Measurements from ENCODE around the gene LIPK.
"Not testable (repeated sequence)": the region's sequence is repeated elsewhere in the genome, so short reads cannot be mapped to it uniquely, and the experiment has no call there.

Gene LIPK

GRCh38 chr10:88721392-88721791, 15.3 kb downstream of the LIPK start:
- DNase-seq: no peak

- no peak for DNase-seq
These were observed 19.7 kb downstream of the LIPK start for GRCh38 chr10:88725798-88726197.

GRCh38 chr10:88728107-88728763, 22.2 kb downstream of the LIPK start:
- DNase-seq: no peak

GRCh38 chr10:88730864-88731263, 24.8 kb downstream of the LIPK start:
- no peak for DNase-seq

- no peak for DNase-seq
These were observed 25.2 kb downstream of the LIPK start for GRCh38 chr10:88731296-88731695.

DNA sequence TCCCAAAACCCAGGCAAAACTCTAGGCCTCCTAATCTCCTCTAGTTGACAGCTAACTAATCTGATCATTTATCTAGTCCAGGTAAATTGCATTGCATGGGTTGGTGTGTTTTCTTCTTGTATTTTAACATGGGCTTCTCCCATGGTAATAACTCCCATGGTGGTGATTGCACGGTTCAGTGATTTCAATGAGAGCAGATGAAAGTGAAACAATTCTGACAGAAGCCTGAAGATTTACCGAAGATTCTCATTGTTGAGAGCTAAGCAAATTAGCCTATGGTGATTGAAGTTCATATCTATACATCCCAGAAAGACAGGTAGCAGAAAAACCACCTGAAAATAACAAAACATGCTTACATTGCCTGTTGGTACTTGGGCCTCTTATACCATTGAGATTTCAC, 27.2 kb downstream of the LIPK start:
- no peak for DNase-seq

- DNase-seq: no peak
These were observed 29.6 kb downstream of the LIPK start for GRCh38 chr10:88735661-88736060.

DNA sequence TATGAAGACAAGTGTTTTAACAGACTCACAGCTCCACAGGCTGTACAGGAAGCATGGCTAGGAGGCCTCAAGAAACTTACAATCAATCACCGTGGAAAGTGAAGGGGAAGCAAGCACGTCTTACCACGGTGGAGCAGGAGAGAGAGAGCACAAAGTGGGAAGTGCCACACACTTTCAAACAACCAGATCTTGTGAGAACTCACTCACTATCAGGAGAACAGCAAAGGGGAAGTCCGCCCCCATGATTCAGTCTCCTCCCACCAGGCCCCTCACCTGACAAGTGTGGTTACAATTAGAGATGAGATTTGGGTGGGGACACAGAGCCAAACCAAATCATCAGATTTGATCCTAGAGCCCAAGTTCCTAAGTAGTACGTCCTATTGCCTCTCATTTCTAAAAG, 35.9 kb downstream of the LIPK start:
- not testable (repeated sequence) for DNase-seq

DNA sequence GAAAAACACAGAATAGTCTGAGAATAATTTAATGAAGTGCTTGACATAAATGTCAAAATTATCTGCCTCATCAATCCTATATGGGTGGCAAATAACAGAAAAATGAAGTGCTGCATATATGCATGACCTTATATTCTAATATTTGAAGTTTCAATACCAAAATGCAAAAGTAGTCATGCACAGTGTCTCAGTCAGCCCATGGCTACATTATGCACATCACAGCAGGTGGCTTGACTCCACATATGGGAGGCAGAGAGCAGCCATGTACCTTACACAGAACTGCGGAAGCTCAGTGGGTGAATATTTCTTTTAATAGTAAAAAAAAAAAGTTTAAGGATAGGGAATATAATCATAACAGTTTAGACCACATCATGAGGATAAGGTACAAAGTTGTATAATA, 36.4 kb downstream of the LIPK start:
- no peak for DNase-seq

DNA sequence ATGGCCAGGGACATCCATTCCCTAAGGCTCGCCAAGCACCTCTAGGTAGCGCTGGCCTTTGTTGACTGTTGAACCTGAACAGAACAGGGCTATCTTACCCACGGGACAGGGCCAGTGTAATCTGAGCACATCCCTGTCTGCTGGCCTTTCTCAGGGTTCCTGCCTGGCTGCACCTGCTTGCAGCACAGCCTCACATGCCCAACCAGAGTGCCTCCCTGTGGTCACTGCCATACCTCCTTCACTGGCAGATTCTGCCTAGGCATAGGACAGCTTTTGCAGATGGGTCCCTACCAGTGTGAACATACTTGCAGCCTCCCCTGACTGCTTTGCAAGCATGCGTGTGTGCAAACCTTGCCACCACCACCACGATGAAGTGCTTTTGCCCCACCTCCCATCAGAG, 38.0 kb downstream of the LIPK start:
- no peak for DNase-seq

- DNase-seq: no peak
These were observed 39.6 kb downstream of the LIPK start for GRCh38 chr10:88745633-88746032.

DNA sequence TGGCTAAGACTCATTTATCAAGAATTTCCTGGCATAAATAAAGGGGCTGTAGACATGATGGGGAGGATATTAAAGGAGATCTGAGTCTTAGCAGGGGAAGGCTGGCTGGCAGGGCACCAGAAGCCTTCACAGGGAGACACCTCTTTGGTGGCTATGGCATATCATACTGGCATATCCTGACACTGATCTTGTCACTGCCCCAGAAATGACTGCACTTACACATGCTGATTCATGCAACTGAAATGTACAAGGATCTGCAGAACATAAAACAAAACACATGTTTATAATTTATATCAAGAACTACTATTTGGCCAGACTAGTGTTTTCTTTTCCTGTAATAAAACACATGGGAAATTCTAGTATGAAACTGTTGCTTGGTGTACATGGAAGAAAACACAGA, 48.2 kb downstream of the LIPK start:
- no peak for DNase-seq

GRCh38 chr10:88755753-88756152, 49.7 kb downstream of the LIPK start:
- DNase-seq: no peak

DNA sequence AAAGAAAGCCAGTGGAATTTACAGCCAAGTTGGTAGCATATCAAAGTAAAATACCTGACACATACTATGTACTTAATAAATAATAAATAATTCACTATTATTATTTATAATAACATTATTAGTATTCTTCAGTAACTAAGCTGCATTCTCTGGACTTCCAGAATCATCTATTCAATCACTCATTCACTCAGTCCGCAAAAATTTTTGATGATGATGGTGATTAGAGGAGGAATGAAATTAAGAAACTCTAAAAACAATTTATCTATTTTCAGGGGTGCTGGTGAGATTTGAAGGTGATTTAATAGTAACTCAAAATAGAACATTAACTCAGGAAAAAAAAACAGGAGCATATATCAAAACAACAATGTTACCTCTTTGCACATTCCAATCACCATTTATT, 50.6 kb downstream of the LIPK start:
- no peak for DNase-seq

GRCh38 chr10:88759366-88760101, 53.5 kb downstream of the LIPK start, which contains the start of gene LIPN:
TSS of gene LIPN (plus strand) at chr10:88760020. CDS start at chr10:88761406, 1,386 bp downstream.
- no peak for DNase-seq

DNA sequence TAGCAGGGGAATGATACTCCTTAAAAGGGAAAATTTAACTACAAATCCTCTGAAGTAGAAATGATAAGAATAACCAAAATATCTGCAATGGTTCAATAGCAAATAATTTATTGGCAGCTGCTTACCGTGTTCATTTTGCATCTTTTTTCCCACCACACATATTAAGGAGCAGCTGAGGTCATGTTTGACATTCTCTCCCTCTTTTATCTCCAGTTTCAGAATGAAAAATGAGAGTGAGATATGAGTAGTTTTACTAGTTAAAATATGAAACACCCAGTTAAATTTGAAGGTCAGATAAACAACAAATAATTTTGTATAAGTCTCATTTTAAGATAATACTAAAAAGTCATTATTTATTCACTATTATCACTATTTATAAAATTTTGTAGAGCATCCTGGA, 56.9 kb downstream of the LIPK start:
- DNase-seq: no peak

- no peak for DNase-seq
These were observed 57.4 kb downstream of the LIPK start for GRCh38 chr10:88763441-88763840.

GRCh38 chr10:88764110-88764509, 58.1 kb downstream of the LIPK start:
- DNase-seq: no peak

DNA sequence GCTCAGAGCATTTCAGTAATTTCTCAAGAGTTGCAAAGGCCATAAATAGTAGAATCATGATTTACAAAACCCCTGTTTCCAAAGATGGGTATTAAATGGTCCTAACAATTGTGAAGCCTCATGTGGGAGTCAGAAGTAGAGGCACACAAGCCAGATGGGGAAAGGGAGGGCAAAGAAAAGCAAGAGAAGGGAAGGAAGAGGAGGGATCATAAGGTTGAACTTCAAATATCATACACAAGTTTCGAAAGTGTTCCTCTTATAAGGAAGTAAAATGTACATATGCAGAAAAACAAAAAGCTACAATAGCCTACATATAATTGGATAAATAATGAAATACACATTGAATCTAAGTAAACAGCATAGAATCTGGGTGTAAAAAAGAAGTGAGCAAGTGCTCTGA, 59.8 kb downstream of the LIPK start:
- no peak for DNase-seq

DNA sequence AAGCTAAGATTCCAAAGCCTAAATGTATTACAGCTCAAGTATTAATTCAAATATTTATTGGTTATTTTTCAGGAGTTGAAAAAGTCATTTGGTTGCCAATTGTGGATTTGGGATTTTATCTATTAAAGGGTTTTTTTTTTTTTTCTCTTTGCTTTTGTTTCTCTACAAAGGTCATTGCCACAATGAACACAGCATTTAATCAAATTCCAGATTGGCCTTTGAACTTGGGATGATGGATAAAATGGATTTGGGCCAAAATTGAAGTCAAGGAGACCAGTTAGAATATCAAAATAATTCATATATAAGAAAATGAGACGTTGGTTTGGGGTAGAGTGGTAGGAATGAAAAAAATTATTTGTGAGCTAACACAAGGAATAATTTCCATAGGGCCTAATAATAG, 63.3 kb downstream of the LIPK start:
- no peak for DNase-seq

GRCh38 chr10:88781206-88781605, 75.2 kb downstream of the LIPK start:
- no peak for DNase-seq

DNA sequence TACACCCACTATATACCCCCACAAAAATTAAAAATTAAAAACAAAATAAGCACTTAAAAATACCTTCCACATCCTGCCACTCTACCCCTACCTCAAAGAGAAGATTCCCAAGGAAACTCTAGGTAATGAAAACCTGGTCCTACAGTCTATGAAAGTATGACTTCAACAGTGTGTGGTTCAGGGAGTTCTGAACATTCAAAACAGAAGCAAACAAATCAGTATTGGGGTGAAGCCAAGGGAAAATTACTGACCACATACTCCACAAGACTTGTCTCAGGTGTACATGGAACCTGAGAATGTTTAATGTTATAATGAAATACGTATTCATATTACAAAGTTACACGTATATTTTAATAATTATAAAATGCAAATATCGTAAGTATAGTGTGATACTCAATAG, 76.2 kb downstream of the LIPK start:
- no peak for DNase-seq

GRCh38 chr10:88783724-88784123, 77.7 kb downstream of the LIPK start:
- DNase-seq: no peak

GRCh38 chr10:88786032-88786770, 80.2 kb downstream of the LIPK start:
- DNase-seq: no peak
